ENCODE data around the gene MITF.
A peak's percentile ranks its signal among the peaks of the same experiment; 100 is the strongest.

MITF gene

DNA sequence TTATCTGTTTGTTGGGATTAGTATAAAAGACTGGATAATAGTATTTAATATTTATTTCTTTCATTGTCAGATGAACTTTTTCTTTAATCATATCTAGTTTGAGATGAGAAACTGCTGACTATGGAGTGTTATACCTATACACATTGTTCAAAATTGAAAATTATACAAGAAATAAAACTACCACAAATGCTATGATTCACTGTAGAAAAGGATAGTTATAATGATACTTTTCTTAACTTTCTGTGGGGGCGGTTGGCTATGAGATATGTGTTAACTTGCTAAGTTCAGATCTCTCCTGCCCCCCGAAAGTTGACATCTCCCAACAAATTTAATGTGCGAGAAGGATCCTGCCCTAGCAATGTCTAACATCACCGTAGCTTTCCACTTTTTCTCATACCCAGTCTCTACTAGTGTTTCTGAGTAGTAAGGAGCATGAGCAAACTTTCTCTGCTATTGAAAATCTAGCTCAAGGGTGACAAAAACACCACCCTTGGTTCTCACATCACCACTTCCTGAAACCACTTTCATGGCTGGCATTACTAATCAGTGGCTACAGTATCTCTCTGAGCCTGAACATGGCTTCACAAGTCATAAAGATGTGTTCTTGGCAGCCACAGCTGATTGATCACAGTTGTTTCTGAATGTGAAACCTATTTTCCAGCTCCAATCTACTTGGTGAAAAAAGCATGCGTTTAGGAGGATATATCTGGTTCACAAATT, 244.4 kb downstream of the MITF start:
- DNase-seq, result no peak

GRCh38 chr3:69985266-69985665, 246.0 kb downstream of the MITF start:
- no peak for DNase-seq

GRCh38 chr3:69986419-69986818, 247.2 kb downstream of the MITF start:
- no peak for DNase-seq

GRCh38 chr3:69987833-69988232, 248.6 kb downstream of the MITF start:
- no peak for DNase-seq

DNA sequence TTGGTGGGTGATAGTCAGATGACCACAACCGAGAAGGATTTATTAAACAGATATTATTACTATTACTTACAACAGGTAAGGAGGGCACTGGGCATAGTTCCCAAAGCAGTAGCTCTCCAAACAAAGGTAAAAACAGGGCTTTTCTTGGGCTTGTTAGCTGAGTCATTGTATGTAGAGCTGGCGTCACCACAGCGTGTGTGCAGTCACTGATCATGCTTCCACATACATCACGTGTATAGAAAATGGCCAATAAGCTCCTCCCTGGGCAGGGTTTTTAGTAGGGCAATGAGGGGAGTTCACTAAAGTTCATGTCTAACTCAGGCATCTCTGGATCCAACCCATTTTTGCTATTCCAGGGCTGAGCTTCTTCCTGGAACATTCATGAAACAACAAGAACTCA, 254.5 kb downstream of the MITF start:
- DNase-seq, result no peak

GRCh38 chr3:69994919-69995318, 255.7 kb downstream of the MITF start:
- no peak for DNase-seq

DNA sequence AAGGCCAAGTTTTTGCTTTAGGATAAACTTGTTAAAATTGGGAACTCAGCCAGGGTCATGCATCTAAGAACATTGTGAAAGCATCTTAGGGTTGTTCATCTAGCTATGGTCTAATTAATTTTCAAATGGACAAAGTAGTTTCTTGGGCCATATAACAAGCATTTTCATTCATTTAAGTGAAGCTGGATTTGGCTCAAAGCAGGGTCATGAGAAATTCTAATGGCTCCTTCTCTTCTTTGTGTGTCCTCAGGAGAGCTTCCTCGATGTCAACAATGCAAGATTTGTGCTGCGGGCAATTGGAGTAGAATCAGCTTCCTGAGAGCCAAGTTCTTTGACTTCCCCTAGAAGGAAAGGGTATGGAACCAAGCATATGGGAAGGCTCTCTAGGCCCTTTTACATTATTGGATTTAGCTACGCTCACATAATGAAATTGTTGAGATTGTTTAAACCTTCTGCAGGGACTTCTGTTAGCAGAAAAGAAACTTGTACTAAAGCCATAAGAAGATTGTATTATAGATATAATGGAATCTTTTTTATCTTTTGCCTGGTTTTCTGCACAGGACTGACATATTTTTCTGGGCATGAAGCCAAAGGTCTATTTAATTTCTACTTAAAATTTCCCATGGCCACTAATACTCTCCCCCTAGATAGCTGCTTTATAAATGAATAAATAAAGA, 258.5 kb downstream of the MITF start:
- DNase-seq, result no peak

DNA sequence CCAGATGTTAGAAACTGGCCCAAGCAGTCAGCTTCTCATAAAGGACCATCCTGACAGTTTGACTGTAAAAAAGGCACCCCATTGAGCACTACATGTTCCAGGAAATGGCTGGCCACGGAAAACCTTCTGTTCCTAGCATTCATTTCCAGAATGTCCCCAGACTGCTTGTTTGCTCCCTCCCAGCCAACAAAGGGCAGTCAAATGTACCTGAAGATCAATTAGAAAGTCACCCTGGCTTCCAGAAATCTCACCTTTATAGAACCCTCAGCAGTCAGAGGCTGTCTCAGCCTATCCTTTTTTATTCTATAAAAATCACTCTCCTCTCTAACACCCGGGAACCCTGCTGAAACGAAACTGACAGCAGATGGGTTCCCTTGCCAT, 259.5 kb downstream of the MITF start:
- DNase-seq, result no peak

GRCh38 chr3:69999140-70000027, 260.1 kb downstream of the MITF start, which contains the start of gene SAMMSON:
Gene SAMMSON (plus strand): TSS chr3:69999733.
- peak; percentile 81 for DNase-seq

DNA sequence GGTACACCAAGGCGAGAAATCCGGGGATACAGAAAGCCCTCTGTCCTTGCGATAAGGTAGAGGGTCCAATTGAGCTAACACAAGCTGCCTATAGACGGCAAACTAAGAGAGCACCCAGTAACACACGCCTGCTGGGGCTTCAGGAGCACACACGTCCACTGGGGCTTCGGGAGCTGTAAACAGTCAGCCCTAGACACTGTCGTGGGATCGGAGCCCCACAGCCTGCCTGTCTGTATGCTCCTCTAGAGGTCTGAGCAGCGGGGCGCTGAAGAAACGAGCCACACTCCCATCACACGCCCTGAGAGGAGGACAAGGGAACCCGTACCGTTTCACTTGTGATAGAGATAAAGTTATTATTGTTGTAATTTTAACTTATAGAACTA, 260.8 kb downstream of the MITF start:
- DNase-seq, result no peak

DNA sequence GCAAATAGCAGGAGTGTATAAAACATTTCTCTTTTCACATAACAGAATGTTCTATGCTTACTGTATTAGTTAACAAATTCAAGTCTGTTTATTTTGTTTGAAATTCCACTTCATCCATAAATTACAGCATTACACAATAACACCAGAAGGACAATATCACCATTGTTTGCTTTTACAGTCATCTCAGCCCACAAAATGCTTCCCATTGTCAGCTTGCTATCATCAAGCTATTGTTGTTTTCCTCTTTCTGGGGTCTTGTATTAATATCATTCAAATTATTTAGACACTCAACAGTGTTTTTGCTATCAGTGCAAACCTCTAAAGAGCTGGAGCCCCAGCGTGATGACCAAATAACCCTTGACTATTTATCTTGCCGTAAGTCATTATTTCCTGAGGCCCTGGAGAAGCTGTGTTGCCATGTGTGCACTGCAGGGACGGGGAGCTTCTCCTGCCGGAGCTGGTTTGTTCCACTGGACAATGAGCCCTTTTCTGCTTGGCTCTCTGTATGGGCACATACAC, 261.4 kb downstream of the MITF start:
- DNase-seq, result peak; percentile 17

DNA sequence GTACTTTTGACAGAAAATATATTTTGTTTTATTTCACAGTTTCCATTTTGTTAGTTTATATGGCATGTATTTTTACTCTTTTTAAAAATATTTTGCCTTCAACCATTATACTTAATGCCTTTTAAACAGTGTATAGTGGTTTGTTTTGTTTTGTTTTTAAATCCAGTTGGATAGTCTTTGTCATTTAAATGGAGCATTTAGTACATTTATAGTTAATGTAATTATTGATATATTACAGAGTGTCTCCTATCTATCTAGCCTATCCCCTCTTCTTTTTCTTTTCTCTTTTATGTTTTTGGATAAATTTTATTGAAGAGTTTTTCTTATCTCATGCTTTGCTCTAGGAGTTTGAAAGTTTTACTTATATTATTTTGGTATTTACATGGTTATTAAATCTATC, 263.9 kb downstream of the MITF start:
- no peak for DNase-seq

- no peak for DNase-seq
Measured at GRCh38 chr3:70006089-70006488, 266.8 kb downstream of the MITF start.

DNA sequence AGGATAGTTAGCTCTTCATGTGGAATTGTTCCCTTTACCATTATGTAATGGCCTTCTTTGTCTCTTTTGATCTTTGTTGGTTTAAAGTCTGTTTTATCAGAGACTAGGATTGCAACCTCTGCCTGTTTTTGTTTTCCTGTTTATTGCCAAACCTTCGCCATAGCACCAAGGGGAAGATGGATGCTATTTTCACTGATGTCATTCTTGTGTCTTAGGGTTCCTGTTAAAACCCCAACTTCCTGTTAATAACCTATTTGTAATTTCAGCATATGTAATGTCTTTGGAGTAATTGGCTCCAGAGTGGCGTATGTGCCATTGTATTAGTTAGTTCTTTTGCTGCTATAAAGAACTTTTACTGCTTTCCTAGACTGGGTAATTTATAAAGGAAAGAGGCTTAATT, 271.1 kb downstream of the MITF start:
- DNase-seq, result no peak

DNA sequence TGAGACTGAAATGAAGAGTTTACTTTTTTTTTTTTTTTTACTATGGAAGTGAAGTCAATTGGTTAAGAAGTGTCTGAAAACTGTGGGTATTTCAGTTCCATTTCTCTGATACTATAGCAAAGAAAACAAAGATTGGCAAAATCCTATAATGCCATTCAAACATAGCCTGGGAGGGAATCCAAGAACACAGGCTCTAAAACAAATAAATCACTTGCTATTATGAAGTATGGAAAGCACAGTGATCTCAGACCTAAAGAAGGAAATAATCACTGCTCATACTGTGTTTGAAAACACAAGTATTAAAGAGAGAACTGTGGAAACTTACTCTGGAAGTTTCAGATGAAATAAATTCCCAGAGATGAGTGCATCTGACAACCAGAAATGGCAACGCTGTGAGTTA, 272.3 kb downstream of the MITF start:
- no peak for DNase-seq
